SU-DHL-6 (cell line): ENCODE results near the gene LIX1.

Source experiments
- EZH2phosphoT487 ChIP-seq: fragments of 200-600 bp; sonication (generic), shearing (Covaris generic); conservative IDR thresholded peaks from 2 replicates; pipeline ENCODE4 v1.6.1; 2018; ENCODE audit warnings: mild to moderate bottlenecking, antibody characterized with exemption, low read length, moderate library complexity, mixed read lengths
- TF ChIP-seq, protein P1 (sequence below): fragments of 200-600 bp; sonication (generic); IDR thresholded peaks from one replicate; pipeline ENCODE4 v1.5.1; 2017; ENCODE audit warnings: antibody characterized with exemption, mild to moderate bottlenecking, low read length, moderate library complexity; ENCODE audit not compliant: insufficient read depth, poor library complexity, severe bottlenecking

DNA sequence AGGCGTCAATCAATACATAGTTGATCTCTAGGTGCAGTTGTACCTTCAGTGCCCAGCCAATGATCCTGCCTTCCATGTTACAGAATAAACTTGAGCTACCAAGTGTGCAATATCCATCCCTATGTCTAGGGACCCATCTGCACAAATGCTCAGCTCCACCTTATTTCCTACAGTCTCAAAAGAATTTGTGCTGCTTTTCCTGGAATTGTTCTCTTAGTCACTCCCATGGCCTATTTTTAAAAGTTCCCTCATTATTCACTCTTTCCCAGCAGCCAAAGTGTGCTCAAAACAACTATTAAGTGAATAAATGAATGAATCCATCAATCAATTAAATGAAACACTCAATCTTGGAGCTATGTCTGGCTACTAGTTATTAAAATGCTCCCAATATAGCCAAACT lies 14.7 kb downstream of the LIX1 start:
- TF ChIP-seq, protein P1, sequence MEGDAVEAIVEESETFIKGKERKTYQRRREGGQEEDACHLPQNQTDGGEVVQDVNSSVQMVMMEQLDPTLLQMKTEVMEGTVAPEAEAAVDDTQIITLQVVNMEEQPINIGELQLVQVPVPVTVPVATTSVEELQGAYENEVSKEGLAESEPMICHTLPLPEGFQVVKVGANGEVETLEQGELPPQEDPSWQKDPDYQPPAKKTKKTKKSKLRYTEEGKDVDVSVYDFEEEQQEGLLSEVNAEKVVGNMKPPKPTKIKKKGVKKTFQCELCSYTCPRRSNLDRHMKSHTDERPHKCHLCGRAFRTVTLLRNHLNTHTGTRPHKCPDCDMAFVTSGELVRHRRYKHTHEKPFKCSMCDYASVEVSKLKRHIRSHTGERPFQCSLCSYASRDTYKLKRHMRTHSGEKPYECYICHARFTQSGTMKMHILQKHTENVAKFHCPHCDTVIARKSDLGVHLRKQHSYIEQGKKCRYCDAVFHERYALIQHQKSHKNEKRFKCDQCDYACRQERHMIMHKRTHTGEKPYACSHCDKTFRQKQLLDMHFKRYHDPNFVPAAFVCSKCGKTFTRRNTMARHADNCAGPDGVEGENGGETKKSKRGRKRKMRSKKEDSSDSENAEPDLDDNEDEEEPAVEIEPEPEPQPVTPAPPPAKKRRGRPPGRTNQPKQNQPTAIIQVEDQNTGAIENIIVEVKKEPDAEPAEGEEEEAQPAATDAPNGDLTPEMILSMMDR, result no peak
- no peak for TF ChIP-seq EZH2phosphoT487
